HepG2 (cell line): ENCODE results near the gene HRH2. TPM values are rescaled to one million over a fixed set of nuclear protein-coding genes. Genes with fewer than 3 reads are reported as not detected.

Experiments
- ARNTL ChIP-seq: sonication (generic); formaldehyde crosslinking; IDR thresholded peaks from 2 replicates; pipeline ENCODE4 v1.4.0; 2020; ENCODE audit warnings: mild to moderate bottlenecking, missing genetic modification reagents
- BHLHE40 ChIP-seq: IDR thresholded peaks from 2 replicates; pipeline ENCODE4 v1.6.1; 2011; ENCODE audit warnings: low read length, improper control_type of control experiment
- BORCS8-MEF2B ChIP-seq: sonication (generic); formaldehyde crosslinking; IDR thresholded peaks from 2 replicates; pipeline ENCODE4 v1.8.0; 2022; ENCODE audit warnings: mild to moderate bottlenecking, missing genetic modification reagents
- HNF4G ChIP-seq, 2 experiments: sonication (generic) in 1 of 2; formaldehyde crosslinking in 1 of 2; IDR thresholded peaks; 2 replicates each; pipeline versions ENCODE4 v1.4.0 to v1.6.1; 2011 to 2020; ENCODE audit warnings: borderline replicate concordance in 2 of 2, low read depth in 2 of 2, mild to moderate bottlenecking in 2 of 2, low read length in 1 of 2, missing genetic modification reagents in 1 of 2, moderate library complexity in 1 of 2
- KAT8 ChIP-seq: IDR thresholded peaks from 2 replicates; pipeline ENCODE4 v1.6.1; 2016; ENCODE audit warnings: missing genetic modification reagents, missing compliant biosample characterization
- MYC ChIP-seq: sonication (generic); formaldehyde crosslinking; IDR thresholded peaks from 2 replicates; pipeline ENCODE4 v1.9.0; 2021; ENCODE audit warnings: missing genetic modification reagents, borderline replicate concordance
- NBN ChIP-seq: fragments of 450-650 bp; conservative IDR thresholded peaks from 2 replicates; pipeline ENCODE4 v1.6.1; 2017
- NFE2L2 ChIP-seq: fragments of 150-350 bp; IDR thresholded peaks from 2 replicates; pipeline ENCODE4 v1.6.1; 2014; ENCODE audit warnings: low read length
- NFKBIZ ChIP-seq: IDR thresholded peaks from 2 replicates; pipeline ENCODE4 v1.6.1; 2018; ENCODE audit warnings: missing genetic modification reagents, missing compliant biosample characterization
- RFX3 ChIP-seq: IDR thresholded peaks from 2 replicates; pipeline ENCODE4 v1.6.1; 2016; ENCODE audit warnings: missing biosample characterization, missing genetic modification reagents
- RORA ChIP-seq: sonication (generic); formaldehyde crosslinking; IDR thresholded peaks from 2 replicates; pipeline ENCODE4 v1.5.0; 2020; ENCODE audit warnings: mild to moderate bottlenecking, missing genetic modification reagents, moderate library complexity
- SALL2 ChIP-seq: sonication (generic); formaldehyde crosslinking; IDR thresholded peaks from 2 replicates; pipeline ENCODE4 v1.8.1; 2023; ENCODE audit warnings: mild to moderate bottlenecking, missing genetic modification reagents, inconsistent platforms
- SMC3 ChIP-seq: IDR thresholded peaks from 2 replicates; pipeline ENCODE4 v1.6.1; 2011; ENCODE audit warnings: low read length, improper control_type of control experiment
- SP5 ChIP-seq: IDR thresholded peaks from 2 replicates; pipeline ENCODE4 v1.6.1; 2016; ENCODE audit warnings: low read depth, borderline replicate concordance
- SRY ChIP-seq: sonication (generic); formaldehyde crosslinking; IDR thresholded peaks from 2 replicates; pipeline ENCODE4 v1.8.0; 2022; ENCODE audit warnings: mild to moderate bottlenecking, missing genetic modification reagents
- ZKSCAN1 ChIP-seq: fragments of 150-350 bp; IDR thresholded peaks from 2 replicates; pipeline ENCODE4 v1.6.1; 2014; ENCODE audit warnings: low read length
- ZNF12 ChIP-seq: sonication (generic); formaldehyde crosslinking; IDR thresholded peaks from 2 replicates; pipeline ENCODE4 v1.5.0; 2020; ENCODE audit warnings: missing genetic modification reagents
- ZNF24 ChIP-seq: fragments of 450-650 bp; IDR thresholded peaks from 2 replicates; pipeline ENCODE4 v1.6.1; 2017; ENCODE audit warnings: antibody characterized with exemption, mild to moderate bottlenecking
- ZNF333 ChIP-seq: sonication (generic); formaldehyde crosslinking; IDR thresholded peaks from 2 replicates; pipeline ENCODE4 v1.4.0; 2020; ENCODE audit warnings: mild to moderate bottlenecking, missing genetic modification reagents, borderline replicate concordance
- ZNF598 ChIP-seq: sonication (generic); formaldehyde crosslinking; IDR thresholded peaks from 2 replicates; pipeline ENCODE4 v1.5.1; 2020; ENCODE audit warnings: mild to moderate bottlenecking, missing genetic modification reagents, borderline replicate concordance
- ZNF883 ChIP-seq: sonication (generic); formaldehyde crosslinking; IDR thresholded peaks from 2 replicates; pipeline ENCODE4 v1.5.1; 2020; ENCODE audit warnings: mild to moderate bottlenecking, missing genetic modification reagents; ENCODE audit errors: not compliant biosample characterization
- ZNF891 ChIP-seq: sonication (generic); formaldehyde crosslinking; IDR thresholded peaks from 2 replicates; pipeline ENCODE4 v1.5.0; 2020; ENCODE audit warnings: mild to moderate bottlenecking, missing genetic modification reagents
- polyA plus RNA-seq, 8 experiments: library from polyadenylated mRNA; depleted of rRNA in 3 of 8; stranded (reverse) in 7 of 8; unstranded in 1 of 8; fragments of >200 nt; fragmentation: Illumina TruSeq in 4 of 8; extraction: Trizol in 4 of 8; gene quantifications; 2 replicates each; pipeline versions ENCODE4 v1.2.1 to v1.2.3, GENCODE V29; 2011 to 2016; ENCODE audit warnings: low read depth in 4 of 8, missing spikeins in 1 of 8, mixed read lengths in 1 of 8; ENCODE audit not compliant: insufficient read depth in 1 of 8
- total RNA-seq, 5 experiments: library from RNA; depleted of rRNA; stranded (reverse); fragments of >200 nt; fragmentation: Illumina TruSeq; extraction: Trizol; gene quantifications; 2 replicates each; pipeline ENCODE4 v1.2.3, GENCODE V29; 2016; ENCODE audit warnings: low read depth in 1 of 5
- TF ChIP-seq, protein P1 (sequence below): sonication (generic); formaldehyde crosslinking; IDR thresholded peaks from 2 replicates; pipeline ENCODE4 v1.4.0; 2020; ENCODE audit warnings: low read depth, mild to moderate bottlenecking, missing genetic modification reagents
- TF ChIP-seq, protein P2 (sequence below): sonication (generic); formaldehyde crosslinking; IDR thresholded peaks from 2 replicates; pipeline ENCODE4 v1.4.0; 2020; ENCODE audit warnings: mild to moderate bottlenecking, missing genetic modification reagents
- TF ChIP-seq, protein P3 (sequence below), 2 experiments: IDR thresholded peaks; 2 replicates each; pipeline ENCODE4 v1.6.1; 2011 to 2012; ENCODE audit warnings: low read length in 2 of 2, borderline replicate concordance in 1 of 2, low read depth in 1 of 2, mild to moderate bottlenecking in 1 of 2, moderate library complexity in 1 of 2

Gene HRH2
- total and polyA plus RNA-seq, 2 of the 13 experiments (the other 11 are each of a cell fraction or from before 2014, with no cell fraction given) = not detected

DNA sequence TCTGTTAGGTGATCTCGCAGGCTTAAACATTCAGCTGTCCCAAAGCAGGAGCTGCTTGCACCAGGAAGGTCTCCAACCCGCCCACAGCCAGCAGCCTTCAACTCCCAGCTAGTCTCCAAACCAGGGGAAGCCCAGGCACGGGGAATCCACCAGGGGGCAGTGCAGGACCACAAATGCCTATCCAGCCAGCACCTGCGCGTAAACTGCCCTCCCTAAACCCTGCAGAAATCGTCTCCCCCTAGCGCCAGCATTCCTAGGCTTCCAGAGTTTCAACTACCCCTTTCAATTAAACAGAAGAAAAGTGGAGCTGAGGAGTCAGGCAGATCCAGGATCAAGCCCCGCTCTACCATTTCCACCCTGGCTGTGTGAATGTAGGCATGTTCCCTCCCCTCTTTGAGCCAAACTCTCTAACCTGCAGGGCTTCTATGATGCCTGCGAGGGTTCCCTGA lies 72.0 kb downstream of the HRH2 start (continued):
- TF ChIP-seq, protein P1, sequence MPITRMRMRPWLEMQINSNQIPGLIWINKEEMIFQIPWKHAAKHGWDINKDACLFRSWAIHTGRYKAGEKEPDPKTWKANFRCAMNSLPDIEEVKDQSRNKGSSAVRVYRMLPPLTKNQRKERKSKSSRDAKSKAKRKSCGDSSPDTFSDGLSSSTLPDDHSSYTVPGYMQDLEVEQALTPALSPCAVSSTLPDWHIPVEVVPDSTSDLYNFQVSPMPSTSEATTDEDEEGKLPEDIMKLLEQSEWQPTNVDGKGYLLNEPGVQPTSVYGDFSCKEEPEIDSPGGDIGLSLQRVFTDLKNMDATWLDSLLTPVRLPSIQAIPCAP (CRISPR knock-in tag) = no peak
- TF ChIP-seq ZNF12 (CRISPR knock-in tag) (no peak), ZKSCAN1 (peak; percentile 62; the same call in 1 of the 2 replicates), ZNF598 (CRISPR knock-in tag) (peak; percentile 69; the same call in 1 of the 2 replicates), NBN (no peak), SMC3 (peak; percentile 98), NFE2L2 (peak; percentile 11; the same call in 1 of the 2 replicates), SALL2 (CRISPR knock-in tag) (peak; percentile 87; the same call in 1 of the 2 replicates), SP5 (CRISPR knock-in tag) (no peak), KAT8 (CRISPR knock-in tag) (0 out of 2 replicates have a peak, but pooled peaks have one; percentile 35), RFX3 (CRISPR knock-in tag) (no peak), BORCS8-MEF2B (CRISPR knock-in tag) (0 out of 2 replicates have a peak, but pooled peaks have one; percentile 34), MYC (peak; percentile 45; the same call in 1 of the 2 replicates), HNF4G (IDR thresholded peaks at IDR 0.05; ENCODE audit: borderline replicate concordance, low read depth, low read length) (no peak), HNF4G (CRISPR knock-in tag; IDR thresholded peaks at IDR 0.05; ENCODE audit: borderline replicate concordance, low read depth) (no peak), SRY (CRISPR knock-in tag) (no peak), NFKBIZ (no peak), RORA (CRISPR knock-in tag) (no peak), ZNF883 (CRISPR knock-in tag) (peak; percentile 27), ZNF891 (CRISPR knock-in tag) (no peak), BHLHE40 (peak; percentile 52; the same call in 1 of the 2 replicates), ZNF24 (0 out of 2 replicates have a peak, but pooled peaks have one; percentile 26), ZNF333 (no peak), ARNTL (CRISPR knock-in tag) (0 out of 2 replicates have a peak, but pooled peaks have one; percentile 23)
- TF ChIP-seq, protein P2, sequence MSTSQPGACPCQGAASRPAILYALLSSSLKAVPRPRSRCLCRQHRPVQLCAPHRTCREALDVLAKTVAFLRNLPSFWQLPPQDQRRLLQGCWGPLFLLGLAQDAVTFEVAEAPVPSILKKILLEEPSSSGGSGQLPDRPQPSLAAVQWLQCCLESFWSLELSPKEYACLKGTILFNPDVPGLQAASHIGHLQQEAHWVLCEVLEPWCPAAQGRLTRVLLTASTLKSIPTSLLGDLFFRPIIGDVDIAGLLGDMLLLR (CRISPR knock-in tag) = no peak
- TF ChIP-seq, protein P3, sequence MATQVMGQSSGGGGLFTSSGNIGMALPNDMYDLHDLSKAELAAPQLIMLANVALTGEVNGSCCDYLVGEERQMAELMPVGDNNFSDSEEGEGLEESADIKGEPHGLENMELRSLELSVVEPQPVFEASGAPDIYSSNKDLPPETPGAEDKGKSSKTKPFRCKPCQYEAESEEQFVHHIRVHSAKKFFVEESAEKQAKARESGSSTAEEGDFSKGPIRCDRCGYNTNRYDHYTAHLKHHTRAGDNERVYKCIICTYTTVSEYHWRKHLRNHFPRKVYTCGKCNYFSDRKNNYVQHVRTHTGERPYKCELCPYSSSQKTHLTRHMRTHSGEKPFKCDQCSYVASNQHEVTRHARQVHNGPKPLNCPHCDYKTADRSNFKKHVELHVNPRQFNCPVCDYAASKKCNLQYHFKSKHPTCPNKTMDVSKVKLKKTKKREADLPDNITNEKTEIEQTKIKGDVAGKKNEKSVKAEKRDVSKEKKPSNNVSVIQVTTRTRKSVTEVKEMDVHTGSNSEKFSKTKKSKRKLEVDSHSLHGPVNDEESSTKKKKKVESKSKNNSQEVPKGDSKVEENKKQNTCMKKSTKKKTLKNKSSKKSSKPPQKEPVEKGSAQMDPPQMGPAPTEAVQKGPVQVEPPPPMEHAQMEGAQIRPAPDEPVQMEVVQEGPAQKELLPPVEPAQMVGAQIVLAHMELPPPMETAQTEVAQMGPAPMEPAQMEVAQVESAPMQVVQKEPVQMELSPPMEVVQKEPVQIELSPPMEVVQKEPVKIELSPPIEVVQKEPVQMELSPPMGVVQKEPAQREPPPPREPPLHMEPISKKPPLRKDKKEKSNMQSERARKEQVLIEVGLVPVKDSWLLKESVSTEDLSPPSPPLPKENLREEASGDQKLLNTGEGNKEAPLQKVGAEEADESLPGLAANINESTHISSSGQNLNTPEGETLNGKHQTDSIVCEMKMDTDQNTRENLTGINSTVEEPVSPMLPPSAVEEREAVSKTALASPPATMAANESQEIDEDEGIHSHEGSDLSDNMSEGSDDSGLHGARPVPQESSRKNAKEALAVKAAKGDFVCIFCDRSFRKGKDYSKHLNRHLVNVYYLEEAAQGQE (IDR thresholded peaks at IDR 0.05; ENCODE audit: borderline replicate concordance in 1 of 2, low read depth in 1 of 2, low read length in 2 of 2) = peak in 1 of 2 experiments; percentile 38; a peak in 1 of 4 replicates
